H9 (cell line): Measurements from ENCODE around the gene FLCN. TPM values are rescaled to one million over a fixed set of nuclear protein-coding genes. Genes with fewer than 3 reads are reported as not detected.

Source experiments
- DNase-seq: peaks from one replicate; pipeline ENCODE4 v3.0.0-alpha.2; 2017
- H2AFZ ChIP-seq: one replicate; pipeline ENCODE4 v1.6.1; 2013; ENCODE audit warnings: mild to moderate bottlenecking, low read length, control low read depth, moderate library complexity
- H2AK5ac ChIP-seq: 2 replicates; pipeline ENCODE4 v1.6.1; 2013; ENCODE audit warnings: low read length, control low read depth, mixed read lengths; ENCODE audit not compliant: insufficient read length
- H2BK120ac ChIP-seq: one replicate; pipeline ENCODE4 v1.6.1; 2013; ENCODE audit warnings: low read depth, mild to moderate bottlenecking, low read length, control low read depth, inconsistent platforms; ENCODE audit not compliant: poor library complexity, severe bottlenecking
- H2BK12ac ChIP-seq: 2 replicates; pipeline ENCODE4 v1.6.1; 2013; ENCODE audit warnings: low read length, control low read depth, mixed read lengths, low read depth; ENCODE audit not compliant: insufficient read length
- H2BK15ac ChIP-seq: 2 replicates; pipeline ENCODE4 v1.6.1; 2013; ENCODE audit warnings: low read depth, low read length, control low read depth
- H2BK20ac ChIP-seq: one replicate; pipeline ENCODE4 v1.6.1; 2013; ENCODE audit warnings: low read depth, mild to moderate bottlenecking, low read length, control low read depth, inconsistent platforms; ENCODE audit not compliant: poor library complexity, severe bottlenecking
- H2BK5ac ChIP-seq: 2 replicates; pipeline ENCODE4 v1.6.1; 2013; ENCODE audit warnings: low read length, control low read depth, mixed read lengths; ENCODE audit not compliant: insufficient read length
- H3K14ac ChIP-seq: 2 replicates; pipeline ENCODE4 v1.6.1; 2013; ENCODE audit warnings: low read length, control low read depth; ENCODE audit not compliant: insufficient read depth
- H3K18ac ChIP-seq: 2 replicates; pipeline ENCODE4 v1.6.1; 2013; ENCODE audit warnings: low read depth, mild to moderate bottlenecking, mixed read lengths, low read length, control low read depth; ENCODE audit not compliant: insufficient read length
- H3K23ac ChIP-seq: 2 replicates; pipeline ENCODE4 v1.6.1; 2013; ENCODE audit warnings: low read length, control low read depth, mixed read lengths, low read depth; ENCODE audit not compliant: insufficient read length
- H3K23me2 ChIP-seq: 2 replicates; pipeline ENCODE4 v1.6.1; 2013; ENCODE audit warnings: low read depth, mild to moderate bottlenecking, mixed read lengths, low read length, control low read depth; ENCODE audit not compliant: insufficient read length, poor library complexity, severe bottlenecking
- H3K27ac ChIP-seq: 2 replicates; pipeline ENCODE4 v1.5.1; 2013; ENCODE audit warnings: low read length, control low read depth, mixed read lengths, low read depth; ENCODE audit not compliant: insufficient read length
- H3K27me3 ChIP-seq: 2 replicates; pipeline ENCODE4 v1.6.1; 2013; ENCODE audit warnings: low read length, control low read depth, inconsistent platforms; ENCODE audit not compliant: insufficient read depth
- H3K4ac ChIP-seq: 2 replicates; pipeline ENCODE4 v1.6.1; 2013; ENCODE audit warnings: low read depth, mild to moderate bottlenecking, control low read depth, inconsistent platforms, low read length, moderate library complexity
- H3K4me1 ChIP-seq: 2 replicates; pipeline ENCODE4 v1.6.1; 2013; ENCODE audit warnings: low read length, control low read depth, inconsistent platforms; ENCODE audit not compliant: insufficient read depth
- H3K4me2 ChIP-seq: 2 replicates; pipeline ENCODE4 v1.6.1; 2013; ENCODE audit warnings: low read length, control low read depth, mixed read lengths; ENCODE audit not compliant: insufficient read length, insufficient read depth
- H3K56ac ChIP-seq: 2 replicates; pipeline ENCODE4 v1.6.1; 2013; ENCODE audit warnings: low read depth, mild to moderate bottlenecking, mixed read lengths, low read length, control low read depth; ENCODE audit not compliant: insufficient read length
- H3K79me1 ChIP-seq: 2 replicates; pipeline ENCODE4 v1.6.1; 2013; ENCODE audit warnings: low read depth, mild to moderate bottlenecking, moderate library complexity, low read length, control low read depth, inconsistent platforms; ENCODE audit not compliant: insufficient read depth, poor library complexity, severe bottlenecking
- H3K79me2 ChIP-seq: 2 replicates; pipeline ENCODE4 v1.6.1; 2013; ENCODE audit warnings: low read length, control low read depth, inconsistent platforms; ENCODE audit not compliant: insufficient read depth
- H3K9ac ChIP-seq: 2 replicates; pipeline ENCODE4 v1.6.1; 2013; ENCODE audit warnings: low read length, control low read depth, mixed read lengths; ENCODE audit not compliant: insufficient read length; ENCODE audit errors: extremely low read depth
- H3K9me3 ChIP-seq: one replicate; pipeline ENCODE4 v1.6.1; 2013; ENCODE audit warnings: low read depth, low read length, inconsistent platforms; ENCODE audit not compliant: control insufficient read depth
- H3T11ph ChIP-seq: one replicate; pipeline ENCODE4 v1.6.1; 2013; ENCODE audit warnings: mild to moderate bottlenecking, low read length, control low read depth, inconsistent platforms
- H4K20me1 ChIP-seq: one replicate; pipeline ENCODE4 v1.6.1; 2013; ENCODE audit not compliant: control insufficient read depth, insufficient read length, insufficient read depth
- H4K5ac ChIP-seq: 2 replicates; pipeline ENCODE4 v1.6.1; 2013; ENCODE audit warnings: low read depth, mild to moderate bottlenecking, mixed read lengths, low read length, control low read depth; ENCODE audit not compliant: insufficient read length
- H4K8ac ChIP-seq: replicated peaks from 2 replicates; pipeline ENCODE4 v1.6.1; 2013; ENCODE audit warnings: low read length, control low read depth, mixed read lengths, low read depth; ENCODE audit not compliant: insufficient read length
- H4K91ac ChIP-seq: 2 replicates; pipeline ENCODE4 v1.6.1; 2013; ENCODE audit warnings: low read depth, mild to moderate bottlenecking, moderate library complexity, mixed read lengths, low read length, control low read depth; ENCODE audit not compliant: insufficient read length
- H3K27ac Mint-ChIP-seq, 3 experiments: 2 replicates in 2 of 3; 3 replicates in 1 of 3; pipeline ENCODE4 v1.8.0; 2020 to 2021; ENCODE audit warnings: mixed read lengths in 3 of 3, mild to moderate bottlenecking in 1 of 3, moderate library complexity in 1 of 3
- H3K27me3 Mint-ChIP-seq: 2 replicates; pipeline ENCODE4 v1.8.0; 2021; ENCODE audit warnings: low read depth, mild to moderate bottlenecking, moderate library complexity, mixed read lengths
- H3K36me3 Mint-ChIP-seq, 3 experiments: 2 replicates in 2 of 3; 3 replicates in 1 of 3; pipeline ENCODE4 v1.8.0; 2020 to 2021; ENCODE audit warnings: low read depth in 3 of 3, mixed read lengths in 3 of 3; ENCODE audit not compliant: insufficient read depth in 1 of 3
- H3K4me1 Mint-ChIP-seq, 2 experiments: 2 replicates each; pipeline ENCODE4 v1.8.0; 2020; ENCODE audit warnings: mixed read lengths in 2 of 2
- H3K4me3 Mint-ChIP-seq, 2 experiments: 2 replicates in 1 of 2; 3 replicates in 1 of 2; pipeline ENCODE4 v1.8.0; 2020 to 2021; ENCODE audit warnings: mild to moderate bottlenecking in 2 of 2, mixed read lengths in 2 of 2, moderate library complexity in 1 of 2
- H3K9me3 Mint-ChIP-seq, 2 experiments: 2 replicates in 1 of 2; 3 replicates in 1 of 2; pipeline ENCODE4 v1.8.0; 2020; ENCODE audit warnings: mild to moderate bottlenecking in 2 of 2, mixed read lengths in 2 of 2, moderate library complexity in 1 of 2
- CTCF ChIP-seq: fragments of 200-600 bp; sonication (generic); conservative IDR thresholded peaks from 3 replicates; pipeline ENCODE4 v1.8.0; 2021; ENCODE audit warnings: antibody characterized with exemption, mild to moderate bottlenecking
- WGBS: extraction: QIAGEN DNeasy Blood & Tissue Kit; methylation state at CpG from one replicate; pipeline ENCODE4 v1.1.7; 2013; ENCODE audit warnings: missing lambda C conversion rate, low lambda C conversion rate, mixed read lengths; ENCODE audit not compliant: insufficient read length; ENCODE audit errors: extremely low coverage; 5-methylcytosine and 5-hydroxymethylcytosine counted together
- total RNA-seq: library from RNA; stranded (reverse); gene quantifications from 2 replicates; pipeline ENCODE4 v1.2.1, GENCODE V29; 2021

FLCN gene
- total RNA-seq, 1 experiment from 2014 or later, result 33.3 TPM

DNA sequence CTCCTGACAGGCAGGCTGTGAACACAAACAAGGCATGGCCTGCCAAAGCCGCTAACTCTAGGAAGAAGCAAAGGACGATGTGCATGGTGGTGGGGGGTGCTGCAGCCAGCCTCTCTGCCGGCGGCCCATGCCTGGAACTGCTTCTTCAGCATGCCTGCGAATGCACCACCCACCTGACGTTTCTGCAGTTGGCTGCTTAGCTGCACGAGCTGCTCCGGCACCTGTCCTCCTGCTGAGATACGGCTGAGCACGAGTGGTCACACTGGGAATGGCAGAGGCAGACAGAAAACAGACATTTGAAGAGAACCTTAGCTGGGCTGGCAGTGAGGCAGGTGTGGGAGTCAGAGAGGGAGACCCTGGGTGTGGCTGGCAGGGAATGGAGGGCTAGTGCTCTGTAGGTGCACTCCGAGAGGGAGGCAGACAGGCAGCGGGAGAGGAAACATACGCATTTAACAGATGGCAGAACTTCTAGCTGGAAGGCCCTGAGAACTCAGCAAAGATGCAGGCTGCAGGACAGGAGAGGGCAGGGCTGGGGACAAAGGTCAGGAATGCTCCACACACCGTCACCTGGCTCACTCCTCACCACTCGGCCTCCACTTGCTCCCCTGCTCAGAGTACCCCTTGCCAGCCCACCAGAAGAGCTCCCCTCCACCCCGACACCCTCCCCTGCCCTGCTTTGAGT lies 5.2 kb downstream of the FLCN start:
- H3K27ac ChIP-seq, result no peak overlapping the region
- H2AFZ ChIP-seq, result no peak overlapping the region
- no peak overlapping the region; a peak in 1 of 7 replicates for H3K27ac Mint-ChIP-seq
- no peak overlapping the region for H2BK12ac ChIP-seq
- H3K14ac ChIP-seq, result no peak overlapping the region
- no peak overlapping the region for H3K4me2 ChIP-seq
- H3K4me1 ChIP-seq, result peaks cover 11% of the 10 kb centered on the region
- no peak overlapping the region for H3K4ac ChIP-seq
- H3K9me3 Mint-ChIP-seq, result no peaks in the 10 kb centered on the region
- no peak overlapping the region for H4K91ac ChIP-seq
- H2BK5ac ChIP-seq, result no peak overlapping the region
- H3K36me3 Mint-ChIP-seq, result peaks cover 22 to 54% (median 51%) of the 10 kb centered on the region in 3 experiments; a peak in 6 of 7 replicates
- peaks cover 3% of the 10 kb centered on the region for H3K79me1 ChIP-seq
- H2BK120ac ChIP-seq, result no peak overlapping the region
- H3K23me2 ChIP-seq, result peaks cover 5% of the 10 kb centered on the region
- H4K8ac ChIP-seq, result no peak overlapping the region
- H3T11ph ChIP-seq, result no peak overlapping the region
- H2AK5ac ChIP-seq, result no peak overlapping the region
- H4K20me1 ChIP-seq, result no peaks in the 10 kb centered on the region
- H3K56ac ChIP-seq, result no peak overlapping the region
- no peak overlapping the region for H3K18ac ChIP-seq
- H4K5ac ChIP-seq, result no peak overlapping the region
- WGBS, result no CpG with 5 or more reads among the region's 16 CpGs
- H3K23ac ChIP-seq, result no peak overlapping the region
- H3K27me3 Mint-ChIP-seq, result no peaks in the 10 kb centered on the region
- no peak overlapping the region for H3K9ac ChIP-seq
- H3K4me3 Mint-ChIP-seq, result no peak overlapping the region
- H3K79me2 ChIP-seq, result peaks cover 9% of the 10 kb centered on the region; the same call in 1 of the 2 replicates
- peaks cover 14% of the 10 kb centered on the region in 2 experiments for H3K4me1 Mint-ChIP-seq
- H3K27me3 ChIP-seq, result no peaks in the 10 kb centered on the region
- no peak for DNase-seq
- no peaks in the 10 kb centered on the region for H3K9me3 ChIP-seq
- H2BK15ac ChIP-seq, result no peak overlapping the region
- no peak overlapping the region for H2BK20ac ChIP-seq
- no peak for TF ChIP-seq CTCF
